ENCODE data around the gene HGF. TPM values are rescaled to one million over a fixed set of nuclear protein-coding genes. Genes with fewer than 3 reads are reported as not detected.

The HGF gene
- total RNA-seq, 1 donor from 2014 or later = 4.9 TPM

DNA sequence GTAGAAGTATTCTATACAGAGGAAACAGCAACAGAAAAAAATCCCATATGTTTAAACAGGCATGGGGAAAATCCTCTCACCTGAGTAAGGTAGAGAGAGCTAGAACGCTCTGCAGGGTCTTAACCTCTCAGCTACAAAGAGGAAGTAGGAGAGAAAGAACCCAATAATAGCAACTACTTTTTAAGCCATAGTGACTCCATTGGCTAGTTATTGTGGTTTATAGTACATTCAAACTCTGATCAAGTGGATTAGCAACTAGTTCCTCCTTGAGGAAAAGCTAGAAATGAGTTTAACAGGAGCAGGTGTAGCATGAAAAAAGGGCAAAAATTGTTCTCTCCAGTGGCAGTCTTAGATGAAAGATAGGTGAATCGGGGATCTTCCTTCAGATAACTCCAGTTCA lies 89.7 kb downstream of the HGF start:
- Mint-ChIP-seq H3K27ac (no peak overlapping the region), H3K27me3 (peaks cover 4% of the 10 kb centered on the region), H3K36me3 (no peaks in the 10 kb centered on the region), H3K4me1 (ENCODE audit: unreplicated experiment) (peaks cover 4% of the 10 kb centered on the region), H3K9me3 (no peaks in the 10 kb centered on the region), H3K4me3 (no peak overlapping the region)
- no peak for DNase-seq (ENCODE audit: extremely low spot score, unreplicated experiment)
- TF ChIP-seq, protein P1, sequence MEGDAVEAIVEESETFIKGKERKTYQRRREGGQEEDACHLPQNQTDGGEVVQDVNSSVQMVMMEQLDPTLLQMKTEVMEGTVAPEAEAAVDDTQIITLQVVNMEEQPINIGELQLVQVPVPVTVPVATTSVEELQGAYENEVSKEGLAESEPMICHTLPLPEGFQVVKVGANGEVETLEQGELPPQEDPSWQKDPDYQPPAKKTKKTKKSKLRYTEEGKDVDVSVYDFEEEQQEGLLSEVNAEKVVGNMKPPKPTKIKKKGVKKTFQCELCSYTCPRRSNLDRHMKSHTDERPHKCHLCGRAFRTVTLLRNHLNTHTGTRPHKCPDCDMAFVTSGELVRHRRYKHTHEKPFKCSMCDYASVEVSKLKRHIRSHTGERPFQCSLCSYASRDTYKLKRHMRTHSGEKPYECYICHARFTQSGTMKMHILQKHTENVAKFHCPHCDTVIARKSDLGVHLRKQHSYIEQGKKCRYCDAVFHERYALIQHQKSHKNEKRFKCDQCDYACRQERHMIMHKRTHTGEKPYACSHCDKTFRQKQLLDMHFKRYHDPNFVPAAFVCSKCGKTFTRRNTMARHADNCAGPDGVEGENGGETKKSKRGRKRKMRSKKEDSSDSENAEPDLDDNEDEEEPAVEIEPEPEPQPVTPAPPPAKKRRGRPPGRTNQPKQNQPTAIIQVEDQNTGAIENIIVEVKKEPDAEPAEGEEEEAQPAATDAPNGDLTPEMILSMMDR (conservative IDR thresholded peaks at IDR 0.05) = no peak

DNA sequence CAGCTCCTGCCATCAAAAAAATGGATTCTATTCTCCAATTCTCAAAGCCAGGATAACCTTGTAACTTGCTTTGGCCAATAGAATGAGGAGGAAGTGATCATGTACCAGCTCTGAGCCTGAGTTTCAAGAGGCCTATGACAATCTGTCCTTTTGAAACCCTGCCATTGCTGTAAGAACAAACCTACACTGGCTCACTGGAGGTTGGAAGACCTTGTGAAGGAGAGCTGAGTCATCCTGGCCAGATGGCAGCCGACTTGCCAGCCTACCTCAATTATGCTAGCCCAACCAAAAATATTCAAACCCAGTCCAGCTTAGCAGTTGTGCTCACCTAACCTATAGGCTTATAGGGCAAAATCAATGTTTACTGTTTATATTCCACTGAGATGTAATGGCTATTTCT lies 93.0 kb downstream of the HGF start:
- peaks cover 4% of the 10 kb centered on the region for H3K27me3 Mint-ChIP-seq
- H3K9me3 Mint-ChIP-seq = no peaks in the 10 kb centered on the region
- H3K36me3 Mint-ChIP-seq = no peaks in the 10 kb centered on the region
- peaks cover 4% of the 10 kb centered on the region for H3K4me1 Mint-ChIP-seq (ENCODE audit: unreplicated experiment)
- no peak overlapping the region for H3K27ac Mint-ChIP-seq
- no peak overlapping the region for H3K4me3 Mint-ChIP-seq
- TF ChIP-seq, protein P1 (conservative IDR thresholded peaks at IDR 0.05) = no peak
- DNase-seq (ENCODE audit: extremely low spot score, unreplicated experiment) = no peak

DNA sequence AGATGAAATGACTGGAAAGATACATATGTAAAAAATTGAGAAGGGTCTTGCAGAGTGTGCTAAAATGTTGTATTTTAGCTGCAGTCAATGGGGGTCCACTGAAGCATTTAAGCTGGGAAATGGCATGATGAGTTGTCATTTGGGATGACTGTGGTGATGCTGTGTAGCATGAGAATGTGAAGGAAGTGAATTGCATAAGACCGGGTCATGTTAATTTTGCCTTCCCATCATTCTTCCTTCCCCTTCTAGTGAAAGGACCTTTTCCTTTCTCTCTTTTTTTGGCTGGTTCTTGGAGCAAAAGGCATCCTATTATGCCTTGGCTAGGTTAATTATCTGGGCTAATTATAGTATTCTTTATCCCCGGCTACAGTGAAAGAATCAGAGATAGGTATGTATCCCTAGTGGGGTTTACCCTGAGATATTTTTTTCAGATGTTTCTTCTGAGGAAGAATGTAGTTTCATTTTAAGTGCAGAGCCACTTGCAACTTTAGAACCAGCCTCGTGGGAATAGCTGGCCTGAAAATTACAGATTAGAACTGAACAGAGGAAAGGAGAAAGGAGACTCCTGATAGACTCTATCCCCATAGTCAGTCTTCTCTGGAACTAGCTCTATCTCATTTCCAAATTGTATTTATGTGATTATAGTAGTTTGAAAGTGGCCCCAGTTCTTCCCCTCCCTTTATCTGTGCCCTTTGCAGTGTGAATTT lies 93.6 kb downstream of the HGF start:
- H3K36me3 Mint-ChIP-seq = no peaks in the 10 kb centered on the region
- DNase-seq (ENCODE audit: extremely low spot score, unreplicated experiment) = no peak
- no peak overlapping the region for H3K4me3 Mint-ChIP-seq
- H3K4me1 Mint-ChIP-seq (ENCODE audit: unreplicated experiment) = peaks cover 4% of the 10 kb centered on the region
- TF ChIP-seq, protein P1 (conservative IDR thresholded peaks at IDR 0.05) = no peak
- no peaks in the 10 kb centered on the region for H3K9me3 Mint-ChIP-seq
- peaks cover 4% of the 10 kb centered on the region for H3K27me3 Mint-ChIP-seq
- no peak overlapping the region for H3K27ac Mint-ChIP-seq

DNA sequence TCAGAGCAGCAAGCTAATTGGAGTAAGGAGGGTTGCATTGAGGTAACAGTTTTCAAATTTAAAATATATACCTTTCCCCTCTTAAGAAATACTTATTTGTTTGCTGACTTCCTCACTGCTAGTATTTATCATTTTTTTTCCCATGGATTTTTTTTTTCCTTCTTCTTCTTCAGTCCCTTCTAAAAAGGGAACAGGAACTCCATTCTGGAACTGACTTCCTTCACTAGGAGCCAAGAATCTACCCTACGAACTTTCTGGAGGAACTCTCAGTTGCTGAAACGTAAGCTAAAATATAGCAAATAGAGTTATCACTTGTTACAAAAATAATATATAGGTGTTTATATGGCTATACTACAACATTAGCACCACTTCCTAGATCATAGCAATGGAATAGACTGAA lies 95.4 kb downstream of the HGF start:
- H3K27me3 Mint-ChIP-seq = peaks cover 4% of the 10 kb centered on the region
- TF ChIP-seq, protein P1 (conservative IDR thresholded peaks at IDR 0.05) = no peak
- H3K36me3 Mint-ChIP-seq = no peaks in the 10 kb centered on the region
- H3K27ac Mint-ChIP-seq = no peak overlapping the region
- no peak for DNase-seq (ENCODE audit: extremely low spot score, unreplicated experiment)
- H3K9me3 Mint-ChIP-seq = no peaks in the 10 kb centered on the region
- peaks cover 9% of the 10 kb centered on the region for H3K4me1 Mint-ChIP-seq (ENCODE audit: unreplicated experiment)
- no peak overlapping the region for H3K4me3 Mint-ChIP-seq

DNA sequence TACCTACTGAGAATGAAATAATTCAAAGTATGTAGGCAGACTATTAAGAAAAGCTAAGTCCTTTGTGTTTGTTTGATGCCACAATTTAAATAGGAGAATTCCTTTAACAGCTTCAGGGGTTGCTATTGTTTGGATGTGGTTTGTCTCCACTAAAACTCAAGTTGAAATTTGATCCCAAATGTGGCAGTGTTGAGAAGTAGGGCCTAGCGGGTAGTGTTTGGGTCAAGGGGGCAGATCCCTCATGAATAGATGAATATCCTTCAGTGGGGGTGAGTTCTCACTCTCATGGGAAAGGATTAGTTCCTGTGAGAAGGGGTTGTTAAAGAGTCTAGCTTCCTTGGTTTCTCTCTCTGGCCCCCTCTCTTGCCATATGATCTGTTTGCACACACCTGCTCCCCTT lies 97.0 kb downstream of the HGF start:
- Mint-ChIP-seq H3K4me3 (no peak overlapping the region), H3K27ac (no peak overlapping the region), H3K9me3 (no peaks in the 10 kb centered on the region), H3K27me3 (peaks cover 6% of the 10 kb centered on the region), H3K36me3 (no peaks in the 10 kb centered on the region), H3K4me1 (ENCODE audit: unreplicated experiment) (peaks cover 10% of the 10 kb centered on the region)
- no peak for DNase-seq (ENCODE audit: extremely low spot score, unreplicated experiment)
- TF ChIP-seq, protein P1 (conservative IDR thresholded peaks at IDR 0.05) = no peak

Data from type B pancreatic cell (in vitro differentiated cells).